OCI-LY3 (cell line): ENCODE data around the gene USP32.

Source experiments
- CTCF ChIP-seq: fragments of 200-600, 300-600 bp; sonication (generic); IDR thresholded peaks from 2 replicates; pipeline ENCODE4 v1.5.1; 2014; ENCODE audit warnings: antibody characterized with exemption, low read length, low read depth
- EZH2phosphoT487 ChIP-seq: fragments of 200-600 bp; shearing (Covaris generic); IDR thresholded peaks from 2 replicates; pipeline ENCODE4 v1.6.1; 2018; ENCODE audit warnings: antibody characterized with exemption, mixed run types, low read depth

- TF ChIP-seq CTCF = no peak
- TF ChIP-seq EZH2phosphoT487 = no peak
These were observed 66.0 kb downstream of the USP32 start for GRCh38 chr17:60325730-60326524.
